ENCODE measurements around the gene ELMO3.
A peak's percentile ranks its signal among the peaks of the same experiment; 100 is the strongest.

ELMO3 gene, protein sequence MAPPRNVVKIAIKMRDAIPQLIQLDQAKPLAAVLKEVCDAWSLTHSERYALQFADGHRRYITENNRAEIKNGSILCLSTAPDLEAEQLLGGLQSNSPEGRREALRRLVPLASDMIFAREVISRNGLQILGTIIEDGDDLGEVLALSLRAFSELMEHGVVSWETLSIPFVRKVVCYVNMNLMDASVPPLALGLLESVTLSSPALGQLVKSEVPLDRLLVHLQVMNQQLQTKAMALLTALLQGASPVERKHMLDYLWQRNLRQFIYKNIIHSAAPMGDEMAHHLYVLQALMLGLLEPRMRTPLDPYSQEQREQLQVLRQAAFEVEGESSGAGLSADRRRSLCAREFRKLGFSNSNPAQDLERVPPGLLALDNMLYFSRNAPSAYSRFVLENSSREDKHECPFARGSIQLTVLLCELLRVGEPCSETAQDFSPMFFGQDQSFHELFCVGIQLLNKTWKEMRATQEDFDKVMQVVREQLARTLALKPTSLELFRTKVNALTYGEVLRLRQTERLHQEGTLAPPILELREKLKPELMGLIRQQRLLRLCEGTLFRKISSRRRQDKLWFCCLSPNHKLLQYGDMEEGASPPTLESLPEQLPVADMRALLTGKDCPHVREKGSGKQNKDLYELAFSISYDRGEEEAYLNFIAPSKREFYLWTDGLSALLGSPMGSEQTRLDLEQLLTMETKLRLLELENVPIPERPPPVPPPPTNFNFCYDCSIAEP

DNA sequence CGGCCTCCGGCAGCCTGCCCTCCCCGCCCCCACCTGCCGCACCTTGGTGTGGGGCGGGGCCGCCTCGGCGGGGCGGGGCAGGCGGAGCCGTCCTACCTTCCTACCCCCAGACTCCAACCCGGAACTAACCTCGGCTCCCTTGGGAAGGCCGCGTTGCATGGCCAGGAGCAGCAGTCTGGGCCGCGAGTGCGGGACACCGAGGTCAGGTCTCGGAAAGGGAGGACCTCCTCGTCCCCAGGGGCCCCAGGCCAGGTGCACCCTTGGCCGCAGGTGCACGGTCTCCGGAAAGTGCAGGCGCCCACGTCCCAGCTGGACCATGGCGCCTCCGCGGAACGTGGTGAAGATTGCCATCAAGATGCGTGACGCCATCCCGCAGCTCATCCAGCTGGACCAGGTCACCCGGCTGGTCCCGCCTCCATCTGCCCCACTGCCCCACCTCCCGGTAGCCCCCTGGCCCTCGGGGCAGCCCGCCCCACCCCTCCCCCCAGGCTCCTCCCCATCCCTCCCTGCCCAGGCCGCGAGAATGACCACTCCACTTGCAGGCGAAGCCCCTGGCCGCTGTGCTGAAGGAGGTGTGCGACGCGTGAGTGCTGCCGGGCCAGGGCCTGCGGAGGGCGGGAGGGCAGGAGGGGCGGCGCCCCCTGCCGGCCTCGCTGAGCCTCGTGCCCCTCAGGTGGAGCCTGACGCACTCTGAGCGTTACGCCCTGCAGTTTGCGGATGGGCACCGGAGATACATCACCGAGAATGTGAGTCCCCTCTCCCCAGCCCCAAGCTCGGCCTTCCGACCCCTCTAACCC, at the start of gene ELMO3:
ELMO3 (plus strand) TSS at position 121 of the 797 bp plus-strand sequence; CDS start at position 317, 196 bp downstream.
- no peak for DNase-seq (ENCODE audit: low read depth)
- TF ChIP-seq, protein P1, sequence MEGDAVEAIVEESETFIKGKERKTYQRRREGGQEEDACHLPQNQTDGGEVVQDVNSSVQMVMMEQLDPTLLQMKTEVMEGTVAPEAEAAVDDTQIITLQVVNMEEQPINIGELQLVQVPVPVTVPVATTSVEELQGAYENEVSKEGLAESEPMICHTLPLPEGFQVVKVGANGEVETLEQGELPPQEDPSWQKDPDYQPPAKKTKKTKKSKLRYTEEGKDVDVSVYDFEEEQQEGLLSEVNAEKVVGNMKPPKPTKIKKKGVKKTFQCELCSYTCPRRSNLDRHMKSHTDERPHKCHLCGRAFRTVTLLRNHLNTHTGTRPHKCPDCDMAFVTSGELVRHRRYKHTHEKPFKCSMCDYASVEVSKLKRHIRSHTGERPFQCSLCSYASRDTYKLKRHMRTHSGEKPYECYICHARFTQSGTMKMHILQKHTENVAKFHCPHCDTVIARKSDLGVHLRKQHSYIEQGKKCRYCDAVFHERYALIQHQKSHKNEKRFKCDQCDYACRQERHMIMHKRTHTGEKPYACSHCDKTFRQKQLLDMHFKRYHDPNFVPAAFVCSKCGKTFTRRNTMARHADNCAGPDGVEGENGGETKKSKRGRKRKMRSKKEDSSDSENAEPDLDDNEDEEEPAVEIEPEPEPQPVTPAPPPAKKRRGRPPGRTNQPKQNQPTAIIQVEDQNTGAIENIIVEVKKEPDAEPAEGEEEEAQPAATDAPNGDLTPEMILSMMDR (IDR thresholded peaks at IDR 0.05; ENCODE audit: low read length, missing control alignments) = peak; percentile 16
- H3K4me3 ChIP-seq (replicated peaks; ENCODE audit: low read depth, low read length) = no peak within 1 kb of the TSS

DNA sequence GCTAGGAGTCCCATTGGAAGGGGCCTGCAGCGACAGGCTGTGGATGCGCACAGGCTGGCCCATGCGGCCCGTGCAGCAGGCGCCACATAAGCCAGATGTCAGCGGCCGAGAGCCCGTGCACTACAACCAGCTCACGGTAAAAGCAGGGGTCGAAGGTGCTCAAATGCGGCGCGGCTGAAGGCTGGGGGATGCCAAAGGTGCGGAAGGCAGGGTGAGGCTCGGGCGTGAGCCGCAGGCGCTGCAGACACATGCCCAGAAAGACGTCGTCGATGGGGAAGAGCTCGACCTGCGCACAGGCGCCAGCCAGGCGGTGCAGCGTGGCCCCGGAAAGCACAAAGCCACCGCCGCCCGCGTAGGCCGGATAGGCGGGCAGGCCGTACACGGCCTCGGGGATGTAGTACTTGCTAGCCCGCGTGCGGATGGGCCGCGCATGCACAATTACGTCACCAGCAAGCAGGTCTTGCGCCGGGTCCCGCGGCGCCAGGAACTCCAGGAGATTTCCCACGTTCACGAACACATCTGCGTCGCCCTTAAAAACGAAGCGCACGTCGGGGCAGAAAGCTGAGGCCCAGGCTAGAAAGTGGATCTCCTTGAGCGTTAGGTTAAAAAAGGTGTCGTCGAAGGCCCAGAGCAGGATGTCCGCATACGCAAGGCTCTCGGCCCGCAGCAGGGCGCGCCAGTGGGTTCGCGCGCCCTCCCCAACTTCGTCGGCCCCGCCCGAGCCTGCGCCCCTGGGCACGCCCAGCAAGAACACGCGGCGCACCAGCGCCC, 49.5 kb upstream of the ELMO3 start:
- H3K4me3 ChIP-seq (replicated peaks; ENCODE audit: low read depth, low read length) = no peak overlapping the region
- no peak for DNase-seq (ENCODE audit: low read depth)
- TF ChIP-seq, protein P1 (IDR thresholded peaks at IDR 0.05; ENCODE audit: low read length, missing control alignments) = no peak

DNA sequence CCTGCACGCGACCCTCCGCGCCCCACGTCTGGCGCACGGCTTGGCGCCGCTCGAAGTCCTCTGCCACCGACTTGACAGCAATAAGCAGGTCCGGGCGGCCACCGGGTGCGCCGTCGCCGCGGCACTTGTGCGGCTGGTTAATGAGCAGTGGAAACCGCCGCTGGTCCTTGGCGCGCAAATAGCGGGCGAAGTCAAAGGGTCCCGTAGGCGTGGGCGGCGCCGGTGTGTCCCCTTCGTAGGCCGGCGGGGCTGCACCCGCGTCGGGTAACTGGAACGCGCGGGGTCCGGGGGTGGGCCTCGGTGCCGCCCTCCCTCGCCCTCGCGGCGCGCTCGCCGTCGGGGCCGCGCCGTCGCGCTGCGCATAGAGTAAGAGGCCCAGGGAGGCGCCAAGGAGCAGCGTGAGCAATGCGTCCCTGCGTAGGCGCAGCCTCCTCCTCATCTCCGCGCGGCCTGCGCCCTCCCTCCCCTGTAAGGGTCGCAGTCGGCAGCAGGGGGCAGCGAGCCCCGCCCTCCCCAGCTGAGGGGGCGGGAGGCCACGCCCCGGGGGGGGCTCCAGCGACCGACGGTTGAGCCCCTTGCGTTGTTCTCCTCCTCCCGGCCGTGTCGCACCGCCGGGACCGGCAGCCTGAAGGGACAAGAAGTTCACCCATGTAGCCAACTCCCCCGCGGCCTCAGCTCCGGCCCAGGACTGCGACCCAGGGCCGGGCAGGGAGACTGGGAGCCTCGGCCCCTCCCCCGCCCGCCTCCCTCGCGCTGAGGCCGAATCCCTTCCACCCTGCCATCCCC, 48.7 kb upstream of the ELMO3 start:
- TF ChIP-seq, protein P1 (IDR thresholded peaks at IDR 0.05; ENCODE audit: low read length, missing control alignments) = no peak
- peak overlapping the region; percentile 64 for H3K4me3 ChIP-seq (replicated peaks; ENCODE audit: low read depth, low read length)
- DNase-seq (ENCODE audit: low read depth) = peak; percentile 76

DNA sequence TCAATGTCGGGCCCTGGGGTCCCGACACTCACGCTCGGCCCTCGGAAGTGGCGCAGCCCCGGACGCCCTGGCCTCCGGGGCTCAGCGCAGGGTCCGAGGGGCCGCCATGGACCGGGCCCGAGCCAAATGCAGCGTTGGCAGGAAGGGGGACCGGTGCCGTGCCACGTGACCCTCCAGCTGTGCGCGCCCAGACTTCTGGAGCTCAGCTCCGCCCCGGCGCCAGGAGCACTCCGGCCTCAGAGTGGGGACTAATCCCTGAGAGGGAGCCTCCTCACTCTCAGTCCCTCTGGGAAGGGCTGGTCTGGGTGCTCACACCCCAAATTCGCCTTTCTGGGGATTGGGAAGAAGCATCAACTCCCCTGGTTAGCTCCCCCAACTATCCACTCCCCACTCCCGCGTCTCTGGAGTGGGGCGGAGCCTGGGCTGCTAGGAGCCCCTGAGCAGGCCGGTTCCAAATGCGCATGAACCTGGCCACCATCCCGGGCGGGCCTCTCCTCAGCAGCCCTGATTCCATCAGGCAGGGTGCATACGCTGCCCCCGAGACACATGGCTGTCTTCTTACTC, 48.0 kb upstream of the ELMO3 start, which contains the start of gene B3GNT9:
B3GNT9 (minus strand) TSS at position 166 of the 564 bp plus-strand sequence. CDS start 513 bp downstream, outside the sequence.
- TF ChIP-seq, protein P1 (IDR thresholded peaks at IDR 0.05; ENCODE audit: low read length, missing control alignments) = no peak
- H3K4me3 ChIP-seq (replicated peaks; ENCODE audit: low read depth, low read length) = peak within 1 kb of the TSS; percentile 64
- DNase-seq (ENCODE audit: low read depth) = peak; percentile 71

DNA sequence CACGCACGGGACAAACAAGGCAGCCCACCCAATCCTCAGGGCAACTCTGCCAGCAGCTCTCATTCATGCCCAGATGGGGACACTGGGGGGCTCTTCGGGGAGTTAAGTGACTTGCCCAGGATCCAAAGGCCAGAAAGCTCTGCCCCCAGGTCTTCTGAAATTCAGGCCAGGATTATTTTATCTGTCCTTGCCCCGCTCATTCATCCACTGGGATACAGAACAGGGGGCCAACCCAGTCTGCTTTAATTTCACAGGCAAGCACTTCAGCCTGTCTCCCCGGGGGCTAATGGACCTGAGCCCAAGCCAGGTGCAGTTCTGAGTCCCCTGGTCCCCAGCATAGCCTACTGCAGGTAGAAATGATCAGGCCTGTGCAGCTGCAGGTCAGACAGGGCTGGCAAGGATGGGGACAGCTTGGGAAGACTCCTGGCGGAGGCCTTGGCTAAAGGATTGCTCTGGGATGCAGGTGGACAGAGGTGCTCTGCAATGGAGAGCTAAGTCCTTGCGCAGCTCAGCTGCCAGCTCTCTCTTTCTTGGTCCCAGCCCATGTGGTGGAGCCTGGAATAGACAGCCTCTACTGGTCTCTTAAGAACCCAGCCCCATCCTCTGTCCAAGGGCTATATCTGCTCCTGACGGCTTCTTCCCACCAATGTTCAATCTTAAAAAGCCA, 47.4 kb upstream of the ELMO3 start:
- TF ChIP-seq, protein P1 (IDR thresholded peaks at IDR 0.05; ENCODE audit: low read length, missing control alignments) = no peak
- H3K4me3 ChIP-seq (replicated peaks; ENCODE audit: low read depth, low read length) = no peak overlapping the region
- DNase-seq (ENCODE audit: low read depth) = no peak
